GM19455 (cell line): Measurements from ENCODE around the gene SMARCA2.
A peak's percentile ranks its signal among the peaks of the same experiment; 100 is the strongest.

Experiments
- ATAC-seq: cut with Tn5 transposase; IDR thresholded peaks from one replicate; pipeline ENCODE4 v1.9.1; 2021; ENCODE audit not compliant: unreplicated experiment

The SMARCA2 gene

DNA sequence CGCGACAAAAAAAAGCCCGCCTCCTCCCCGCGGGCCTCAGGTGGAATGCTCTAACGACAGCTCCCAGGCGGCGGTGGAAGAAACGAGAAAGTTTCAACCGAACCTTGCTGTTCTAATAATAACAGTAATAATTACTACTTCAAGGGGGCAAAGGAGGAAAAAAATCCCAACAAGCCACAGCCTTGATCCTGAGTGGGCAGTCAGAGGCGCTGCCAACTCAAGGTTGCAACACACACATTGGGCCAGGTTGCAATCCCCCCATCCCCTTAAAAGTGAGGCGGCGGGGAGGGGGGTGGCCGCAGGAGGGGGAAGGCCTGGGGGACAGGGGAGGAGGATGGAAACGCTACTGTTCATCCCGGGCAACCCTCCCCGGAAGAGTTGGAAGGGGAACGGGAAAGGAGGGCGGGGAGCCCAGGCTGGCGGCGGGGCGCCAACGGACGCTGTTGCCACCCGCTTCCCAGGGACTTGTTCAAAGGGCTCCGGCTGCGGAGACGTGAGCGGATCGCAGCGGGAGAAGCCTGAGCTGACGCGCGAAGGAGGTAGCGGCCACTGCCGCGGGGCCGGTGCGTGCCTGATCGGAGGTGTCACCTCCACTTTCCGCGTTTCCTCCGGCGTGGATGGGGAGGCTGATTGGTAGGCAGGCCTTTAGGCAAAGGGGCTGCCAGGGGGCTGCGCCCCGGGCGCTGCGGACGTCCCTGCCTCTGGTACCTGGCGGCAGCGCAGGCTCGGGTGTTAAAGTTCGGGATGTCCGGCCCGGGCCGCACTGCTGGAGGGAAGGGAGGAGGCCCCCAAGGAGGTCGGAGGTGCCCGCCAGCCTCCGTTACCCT lies 647 bp downstream of the SMARCA2 start:
- no peak for ATAC-seq

DNA sequence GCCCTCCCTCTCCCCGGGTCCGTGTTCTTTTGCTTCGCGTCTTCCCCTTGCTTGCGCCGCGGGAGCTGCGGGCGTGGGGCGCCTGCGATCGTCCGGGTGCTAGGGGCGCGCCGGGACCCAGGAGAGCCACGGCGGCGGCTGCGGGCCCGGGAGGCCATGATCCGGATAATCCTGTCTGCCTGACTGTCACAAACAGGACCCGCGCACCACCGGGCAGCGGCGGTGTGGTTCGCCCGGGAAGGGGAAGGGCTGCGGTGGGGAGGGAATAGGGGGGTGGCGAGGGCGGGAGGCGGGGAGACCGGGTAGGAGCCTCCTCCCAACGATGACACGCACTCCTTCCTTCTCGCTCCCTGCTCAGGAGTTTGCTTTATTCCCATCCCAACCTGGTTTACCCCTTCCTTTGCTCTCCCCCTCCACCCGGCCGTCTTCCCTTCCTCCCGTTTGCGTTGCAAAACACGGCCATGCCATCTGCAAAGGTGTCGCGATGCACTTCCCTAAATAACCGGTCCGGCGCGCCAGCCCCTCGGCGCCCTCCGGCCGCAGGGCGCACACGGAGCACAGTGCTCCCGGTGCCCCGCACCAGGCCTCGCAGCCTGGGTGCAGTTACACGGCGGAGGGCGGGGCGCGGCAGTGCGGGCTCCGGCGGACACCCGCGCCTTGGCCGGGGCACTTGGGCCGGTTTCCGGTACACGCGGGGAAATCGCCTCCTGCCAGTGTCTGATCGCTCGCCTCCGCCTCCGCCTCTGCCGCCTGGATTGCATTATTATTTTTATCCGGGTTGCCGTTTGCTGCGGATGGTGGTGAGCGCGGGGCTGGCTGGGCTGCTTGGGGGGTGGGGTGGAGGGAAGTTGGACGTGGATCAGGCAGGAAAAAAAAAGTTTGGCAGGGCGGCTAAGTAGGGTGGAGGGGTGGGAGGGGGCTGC lies 1.5 kb downstream of the SMARCA2 start:
- no peak for ATAC-seq

DNA sequence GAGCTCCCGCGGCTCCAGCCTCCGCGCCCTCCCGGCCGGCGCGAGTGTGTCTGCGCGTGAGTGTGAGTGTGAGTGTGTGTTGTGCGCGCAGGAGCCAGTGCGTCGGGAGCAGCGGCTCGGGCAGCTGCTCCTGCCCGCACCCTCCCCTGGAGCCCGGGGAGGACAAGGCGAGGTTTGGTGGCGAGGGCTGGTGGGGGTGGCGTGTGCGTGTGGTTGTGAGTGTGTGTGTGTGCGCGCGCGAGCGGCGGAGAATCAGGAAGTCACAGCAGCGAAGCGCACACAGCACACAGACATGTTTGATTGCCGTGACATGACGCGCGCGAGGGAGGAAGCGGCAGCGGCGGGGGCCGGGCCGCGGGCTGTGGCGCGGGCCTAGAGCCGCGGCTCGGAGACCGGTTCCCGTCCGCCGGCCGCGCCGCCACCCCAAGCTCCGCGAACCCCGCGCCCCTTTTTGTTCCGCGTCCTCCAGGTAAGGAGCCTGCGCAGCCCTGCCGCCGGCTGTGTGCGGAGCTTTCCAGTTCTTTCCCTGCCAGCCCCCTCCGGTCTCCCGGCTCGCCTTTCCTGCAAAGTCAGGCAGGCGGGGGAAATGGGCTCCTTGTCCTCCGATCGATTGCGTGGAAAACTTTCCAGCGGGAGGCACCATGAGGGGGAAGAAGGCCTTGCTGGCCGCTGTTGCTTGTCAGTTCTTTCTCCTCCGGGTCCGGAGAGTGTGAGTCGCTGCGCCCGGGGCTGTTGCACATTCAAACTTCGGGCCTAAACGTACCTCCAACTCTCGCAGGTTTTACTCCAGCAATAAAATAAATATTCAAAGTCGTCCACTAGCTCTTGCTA lies 2.4 kb downstream of the SMARCA2 start:
- ATAC-seq: peak; percentile 22

GRCh38 chr9:2018162-2018643 lies 3.1 kb downstream of the SMARCA2 start:
- ATAC-seq: no peak

- ATAC-seq: no peak
These were observed 3.8 kb downstream of the SMARCA2 start for GRCh38 chr9:2018764-2019558.

GRCh38 chr9:2019723-2020122 lies 4.6 kb downstream of the SMARCA2 start:
- ATAC-seq: no peak

DNA sequence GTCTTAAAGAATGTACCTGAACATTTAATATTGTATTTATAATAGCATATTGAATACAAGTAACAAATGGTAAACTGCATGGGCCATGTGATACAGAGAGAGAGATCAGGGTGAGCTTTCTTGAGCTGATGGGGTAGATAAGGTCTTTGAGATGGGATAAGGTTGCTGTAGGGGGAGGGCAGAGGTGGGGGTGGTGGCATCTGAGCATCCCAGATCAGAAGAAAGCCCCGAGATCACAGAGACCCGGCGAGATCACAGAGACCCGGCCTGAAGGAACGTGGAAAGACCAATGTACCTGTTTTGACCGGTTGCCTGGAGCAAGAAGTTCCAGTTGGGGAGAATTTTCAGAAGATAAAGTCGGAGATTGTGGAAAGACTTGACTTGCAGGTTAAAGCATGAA lies 6.6 kb downstream of the SMARCA2 start:
- ATAC-seq: no peak

DNA sequence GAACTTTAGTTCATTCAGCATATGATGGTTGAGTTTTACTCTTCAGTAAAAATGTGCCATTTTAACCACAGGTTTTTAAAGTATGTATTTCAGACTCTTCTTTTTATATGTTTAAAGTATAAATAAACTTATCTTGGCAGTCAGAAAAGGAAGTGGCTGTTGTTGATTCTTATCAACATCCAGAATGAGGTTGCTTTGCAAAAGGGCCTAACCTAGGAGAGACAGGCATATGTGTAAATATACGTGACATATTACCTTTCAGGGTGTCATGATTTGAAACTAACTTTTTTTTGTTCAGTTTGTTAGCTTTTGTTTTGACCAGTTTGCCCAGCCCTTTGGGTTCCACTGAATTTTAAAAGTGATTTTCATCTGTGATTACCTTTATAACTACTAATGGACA lies 7.4 kb downstream of the SMARCA2 start:
- no peak for ATAC-seq

GRCh38 chr9:2023042-2023441 lies 7.9 kb downstream of the SMARCA2 start:
- no peak for ATAC-seq

- no peak for ATAC-seq
These were observed 8.4 kb downstream of the SMARCA2 start for GRCh38 chr9:2023532-2023931.

- no peak for ATAC-seq
These were observed 10.0 kb downstream of the SMARCA2 start for GRCh38 chr9:2024888-2025782.

- no peak for ATAC-seq
These were observed 11.3 kb downstream of the SMARCA2 start for GRCh38 chr9:2026220-2026997.

- ATAC-seq: no peak
These were observed 12.5 kb downstream of the SMARCA2 start for GRCh38 chr9:2027543-2028160.

- ATAC-seq: no peak
These were observed 13.7 kb downstream of the SMARCA2 start for GRCh38 chr9:2028888-2029287.

- no peak for ATAC-seq
These were observed 14.6 kb downstream of the SMARCA2 start for GRCh38 chr9:2029666-2030170.

GRCh38 chr9:2032234-2032633 lies 17.1 kb downstream of the SMARCA2 start:
- no peak for ATAC-seq

DNA sequence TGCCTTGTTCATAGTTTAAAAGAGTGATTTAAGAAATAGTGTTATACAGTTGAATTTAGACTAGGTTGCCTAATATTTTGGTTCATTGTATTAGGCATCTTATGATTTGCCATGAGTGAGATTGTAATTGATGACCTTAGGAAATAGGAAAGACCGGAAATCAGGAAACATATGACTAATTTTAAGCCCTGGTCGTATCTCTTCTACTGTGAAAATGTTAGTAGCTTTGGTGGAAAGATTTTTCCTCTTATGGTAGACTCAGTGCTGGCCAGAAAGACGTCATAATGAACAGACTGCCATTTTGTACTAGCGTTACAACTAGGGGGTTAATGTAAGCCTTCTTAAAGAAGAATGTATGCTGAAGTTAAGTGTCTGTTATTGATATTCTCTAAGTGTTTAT lies 21.7 kb downstream of the SMARCA2 start:
- ATAC-seq: no peak
